Activated effector memory CD4-positive, alpha-beta T cell treated with Interleukin-2 at 50 U/mL for 16 hours (primary cell): ENCODE measurements around the gene HOXA4.

Experiments used
- DNase-seq: peaks from one replicate; pipeline ENCODE4 v3.0.0-alpha.2; 2020

HOXA4 gene

GRCh38 chr7:27131390-27131819 lies 848 bp upstream of the HOXA4 start:
- DNase-seq = no peak

GRCh38 chr7:27129729-27130539 lies 623 bp downstream of the HOXA4 start:
- DNase-seq = no peak

- DNase-seq = no peak
Measured at GRCh38 chr7:27128776-27129728, 1.5 kb downstream of the HOXA4 start.

GRCh38 chr7:27128034-27128433 lies 2.5 kb downstream of the HOXA4 start:
- no peak for DNase-seq

DNA sequence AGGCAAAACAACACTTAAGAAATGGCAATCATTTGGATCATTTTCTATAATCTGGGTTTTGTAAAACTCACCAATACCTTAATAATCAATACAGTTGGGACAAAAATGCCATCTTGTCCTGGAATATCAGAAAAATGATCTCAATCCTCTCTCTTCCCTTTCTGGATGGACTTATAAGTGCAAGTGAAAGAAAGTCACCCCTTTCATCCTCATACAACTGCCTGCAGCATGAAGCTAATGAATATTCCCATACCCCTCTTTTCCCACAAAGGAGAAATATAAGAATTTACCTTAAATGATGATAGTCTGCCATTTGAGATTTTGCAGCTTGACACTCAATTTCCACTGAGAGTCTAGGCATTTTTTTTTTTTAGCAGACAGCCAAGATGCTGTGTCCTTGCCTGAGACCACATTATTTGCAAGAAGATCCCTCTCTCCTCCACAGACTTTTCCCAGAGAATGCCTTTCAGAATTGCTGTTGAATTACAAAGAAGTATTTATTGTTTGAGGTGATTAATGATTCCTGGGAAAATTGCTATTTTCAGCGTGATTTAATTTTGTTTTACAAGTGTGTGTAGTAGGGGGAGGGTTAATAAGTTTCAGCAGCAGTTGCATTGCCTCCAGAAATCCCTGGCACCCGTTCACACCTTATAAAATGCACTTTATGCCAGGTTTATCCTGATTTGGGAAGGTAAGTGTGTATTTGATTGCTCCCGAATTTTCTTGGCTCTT lies 3.8 kb downstream of the HOXA4 start:
- DNase-seq = no peak

DNA sequence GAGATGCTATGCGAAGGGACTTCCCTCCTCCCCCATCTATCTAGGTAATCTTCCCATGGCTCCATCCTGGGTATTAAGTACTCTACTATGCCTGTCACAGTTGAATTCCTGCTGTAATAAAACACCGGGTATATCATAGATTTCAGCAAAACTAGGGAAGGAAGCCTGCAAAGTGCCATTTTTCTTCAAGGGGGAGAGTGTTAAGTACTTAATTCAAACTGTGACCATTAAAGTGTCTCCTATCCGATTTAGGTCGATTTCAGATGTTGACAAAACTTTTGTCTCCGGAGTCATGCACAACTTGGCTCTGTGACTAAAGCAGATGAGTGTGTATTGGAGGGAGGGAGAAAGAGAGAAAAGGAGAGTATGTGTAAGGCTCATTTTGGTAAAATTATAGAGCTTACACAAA lies 4.6 kb downstream of the HOXA4 start:
- no peak for DNase-seq

DNA sequence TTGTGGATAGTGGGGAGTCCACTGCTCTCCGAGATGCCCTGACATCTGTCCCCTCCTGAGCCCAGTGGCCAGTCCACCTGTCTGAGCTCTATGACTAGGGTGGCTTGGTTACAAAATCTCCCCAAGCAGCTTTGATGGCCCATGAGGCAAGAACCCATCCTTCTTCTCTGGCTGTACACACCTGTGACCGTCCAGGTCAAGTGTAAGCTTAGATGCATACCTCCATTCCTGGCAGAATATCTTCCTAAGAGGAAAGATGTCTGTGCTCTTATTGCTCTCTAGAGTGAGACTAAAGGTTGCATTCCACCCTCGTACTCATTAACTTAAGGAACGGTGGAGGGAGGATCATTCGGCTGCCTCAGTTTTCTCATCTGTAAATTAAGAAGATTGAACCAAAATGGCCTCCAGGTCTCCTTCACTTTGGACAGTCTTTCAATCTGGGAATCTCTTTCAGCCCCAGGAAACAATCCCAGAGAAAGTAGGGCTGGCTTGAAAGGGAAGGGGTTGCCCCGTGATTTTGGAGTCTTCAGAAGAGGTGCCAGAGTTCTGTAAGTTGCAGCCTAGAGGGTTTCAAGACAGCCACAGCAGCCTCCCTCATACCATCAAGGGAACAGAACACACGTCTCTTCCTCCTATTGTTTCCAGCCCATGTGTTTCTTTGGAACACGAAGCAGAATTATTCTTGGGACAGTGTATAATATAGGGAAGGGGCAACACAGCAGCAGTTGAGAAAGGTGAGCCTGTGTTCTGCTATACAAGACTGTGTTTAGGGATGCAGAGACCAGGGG lies 5.5 kb downstream of the HOXA4 start:
- DNase-seq = no peak

DNA sequence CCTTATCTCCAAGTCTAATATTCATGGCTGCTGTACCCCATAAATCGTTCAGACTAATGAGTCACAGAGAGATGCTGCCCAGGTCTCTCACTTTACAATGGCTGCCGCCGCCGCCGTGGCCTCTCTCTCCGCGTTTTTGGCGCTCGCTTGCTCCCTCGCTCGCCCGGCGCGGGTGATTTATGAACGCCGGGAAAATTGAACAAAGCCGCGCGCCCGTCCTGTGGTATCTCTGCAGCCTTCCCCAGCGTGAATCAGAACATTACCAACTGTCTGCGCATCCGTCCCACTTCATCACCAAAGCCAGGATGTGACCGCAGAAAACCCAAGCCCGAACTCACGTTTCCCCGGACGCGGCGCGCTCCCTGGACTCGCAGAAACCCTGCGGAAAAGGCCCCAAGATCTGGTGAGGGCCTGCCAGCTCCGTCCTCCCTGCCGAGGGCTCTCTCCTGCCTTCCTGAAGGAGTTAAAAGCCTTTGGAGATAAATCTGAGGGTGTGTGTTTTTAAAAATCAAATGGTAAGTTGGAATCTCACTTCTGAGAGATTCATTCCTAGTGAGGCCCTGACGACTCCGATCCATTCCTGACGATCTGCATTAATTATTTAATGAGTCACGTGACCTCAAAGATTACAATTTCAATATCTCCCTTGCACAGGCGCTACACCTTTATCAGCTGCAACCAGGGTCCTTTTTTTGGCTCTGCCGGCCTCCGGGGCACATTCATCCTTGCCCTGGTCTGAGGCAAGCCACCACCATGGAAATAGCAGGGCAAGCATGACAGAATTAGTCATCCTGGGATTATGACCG lies 6.3 kb downstream of the HOXA4 start:
- DNase-seq = no peak

DNA sequence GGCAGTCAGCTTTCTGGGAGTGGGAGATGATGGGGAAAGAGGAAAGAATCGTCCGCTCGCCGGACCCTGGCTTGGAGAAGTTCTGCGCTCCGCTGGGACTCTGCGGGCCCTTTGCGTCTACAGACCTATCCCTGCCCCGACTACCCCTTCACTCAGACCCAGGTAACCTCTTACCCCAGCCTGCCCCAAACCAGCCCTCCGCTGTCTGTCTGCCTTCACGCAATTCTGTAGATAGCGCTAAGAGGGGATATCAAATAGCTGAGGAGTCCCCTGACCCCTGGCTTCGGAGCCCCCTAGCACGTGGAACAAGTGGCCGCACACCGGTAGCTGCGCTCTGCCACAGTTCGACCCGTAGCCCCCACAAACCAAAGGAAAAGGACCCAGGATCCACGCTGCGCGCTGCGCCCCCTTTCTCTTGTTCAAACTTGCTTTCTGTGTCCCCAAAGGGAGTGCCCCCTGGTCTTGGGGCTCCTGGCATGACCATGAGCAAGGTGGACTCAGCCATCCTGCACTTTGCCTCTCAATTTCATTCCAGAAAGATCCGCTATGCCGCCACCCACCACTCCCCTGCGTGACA lies 7.0 kb downstream of the HOXA4 start:
- no peak for DNase-seq

DNA sequence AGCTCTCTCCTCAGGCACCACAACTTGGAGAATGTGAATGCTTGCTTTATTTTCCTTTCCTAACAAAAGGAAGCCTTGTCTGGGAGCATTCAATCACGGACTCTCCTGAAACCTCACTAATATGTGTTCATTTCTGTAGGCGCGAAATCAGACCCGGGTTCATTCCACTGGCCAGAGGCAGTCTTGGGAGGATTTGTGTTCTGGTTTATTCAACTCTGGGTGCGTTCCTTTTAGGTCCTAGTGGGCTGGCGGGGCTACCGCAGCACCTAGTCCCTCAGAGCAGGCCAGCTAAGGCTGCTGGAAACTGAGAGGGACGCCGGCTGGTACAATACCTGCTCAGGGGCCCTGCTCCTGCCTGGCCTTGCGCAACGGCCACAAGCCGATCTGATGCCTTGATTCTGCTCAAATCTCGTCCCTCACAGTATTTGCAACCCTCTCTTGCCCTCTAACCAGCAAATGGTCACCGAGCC lies 7.5 kb downstream of the HOXA4 start:
- DNase-seq = no peak

GRCh38 chr7:27122077-27122910 lies 8.3 kb downstream of the HOXA4 start:
- no peak for DNase-seq

DNA sequence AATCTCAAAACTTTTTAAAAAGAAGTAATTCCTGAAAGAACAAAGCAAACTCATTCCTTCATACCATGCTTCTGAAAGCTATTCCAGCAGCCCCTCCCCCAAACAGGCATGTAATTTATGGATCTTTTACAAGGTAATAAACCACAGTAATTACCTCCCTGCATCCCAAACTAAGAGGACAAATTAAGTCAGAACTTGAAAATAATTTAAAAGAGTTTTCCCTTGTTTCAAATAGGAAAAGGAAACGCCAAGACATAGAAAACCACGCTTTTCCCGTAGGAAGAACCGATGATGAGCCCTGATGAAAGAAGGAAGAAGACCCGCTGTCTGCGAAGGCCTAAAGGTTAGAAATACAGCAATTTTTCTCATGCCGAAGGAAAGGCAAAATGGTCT lies 8.9 kb downstream of the HOXA4 start:
- no peak for DNase-seq

DNA sequence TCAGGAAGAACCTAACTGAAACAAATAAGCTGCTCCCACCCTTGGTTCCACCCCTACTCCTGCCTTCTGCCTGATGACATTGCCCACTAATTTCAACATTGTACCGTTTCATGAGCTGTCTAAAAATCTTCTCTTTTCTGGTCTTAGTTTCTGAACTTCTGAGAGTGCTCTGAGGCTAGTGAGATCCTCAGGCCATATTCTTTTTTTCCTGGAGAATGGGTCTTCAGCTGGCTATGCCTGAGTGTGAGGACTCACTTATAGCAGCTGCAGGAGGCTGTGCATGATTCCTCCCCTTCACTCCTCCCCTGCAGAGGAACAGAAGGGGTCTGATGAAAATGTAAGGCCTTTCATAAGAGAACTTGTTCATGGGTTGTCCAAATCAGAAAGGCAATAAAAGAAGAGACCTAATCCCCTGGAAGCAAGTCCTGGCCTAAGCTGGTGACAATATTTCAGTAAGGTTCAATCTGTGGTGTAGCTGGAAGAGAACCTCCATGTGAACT lies 11.1 kb downstream of the HOXA4 start:
- no peak for DNase-seq

DNA sequence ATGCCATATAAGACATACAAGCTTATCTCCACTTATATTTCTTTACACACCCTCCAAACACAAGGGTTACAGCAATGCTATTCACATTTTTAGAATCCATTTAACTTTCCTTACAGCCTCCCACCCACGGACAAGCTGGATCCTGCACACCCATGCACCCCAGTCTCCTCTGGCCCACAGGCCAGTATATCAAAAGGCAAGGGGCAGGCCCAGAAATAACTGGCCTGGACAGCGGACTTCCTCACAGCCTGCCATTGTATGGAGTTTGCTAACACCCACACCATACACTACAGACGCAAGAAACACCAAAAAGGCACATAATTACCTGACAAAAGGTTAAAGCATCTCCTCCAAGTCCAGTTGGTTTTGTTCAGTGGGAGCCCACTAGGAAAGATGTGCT lies 12.0 kb downstream of the HOXA4 start:
- no peak for DNase-seq

DNA sequence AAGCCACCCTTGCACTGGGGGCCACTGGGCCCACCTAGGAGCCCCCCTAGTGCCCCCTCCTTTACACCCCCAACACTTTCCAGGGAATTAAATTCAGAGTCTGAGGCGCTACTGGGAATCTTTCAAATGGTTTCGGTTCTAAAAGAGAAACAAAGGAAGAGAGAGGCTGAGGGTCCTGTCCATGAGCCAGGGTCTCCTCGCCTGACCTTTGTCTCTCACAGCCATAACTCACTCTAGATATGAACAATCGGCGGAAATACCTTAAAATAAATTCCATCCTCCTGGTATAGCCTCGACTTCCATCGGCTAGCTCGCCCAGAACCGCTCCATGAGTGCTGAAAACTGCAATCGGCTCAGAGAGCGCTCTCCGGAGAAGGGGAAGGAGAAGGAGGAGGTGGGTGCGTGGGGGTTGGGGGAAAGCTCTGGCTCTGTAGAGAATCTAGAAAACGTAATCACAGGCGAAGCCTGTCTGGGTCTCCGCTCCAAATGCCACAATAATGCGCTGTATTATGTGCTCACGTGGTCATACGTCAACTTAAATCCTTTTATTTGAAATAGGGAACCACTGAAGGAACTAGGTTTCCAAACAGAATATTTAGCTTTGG lies 12.6 kb downstream of the HOXA4 start:
- no peak for DNase-seq

- no peak for DNase-seq
Measured at GRCh38 chr7:27116962-27117886, 13.3 kb downstream of the HOXA4 start.

DNA sequence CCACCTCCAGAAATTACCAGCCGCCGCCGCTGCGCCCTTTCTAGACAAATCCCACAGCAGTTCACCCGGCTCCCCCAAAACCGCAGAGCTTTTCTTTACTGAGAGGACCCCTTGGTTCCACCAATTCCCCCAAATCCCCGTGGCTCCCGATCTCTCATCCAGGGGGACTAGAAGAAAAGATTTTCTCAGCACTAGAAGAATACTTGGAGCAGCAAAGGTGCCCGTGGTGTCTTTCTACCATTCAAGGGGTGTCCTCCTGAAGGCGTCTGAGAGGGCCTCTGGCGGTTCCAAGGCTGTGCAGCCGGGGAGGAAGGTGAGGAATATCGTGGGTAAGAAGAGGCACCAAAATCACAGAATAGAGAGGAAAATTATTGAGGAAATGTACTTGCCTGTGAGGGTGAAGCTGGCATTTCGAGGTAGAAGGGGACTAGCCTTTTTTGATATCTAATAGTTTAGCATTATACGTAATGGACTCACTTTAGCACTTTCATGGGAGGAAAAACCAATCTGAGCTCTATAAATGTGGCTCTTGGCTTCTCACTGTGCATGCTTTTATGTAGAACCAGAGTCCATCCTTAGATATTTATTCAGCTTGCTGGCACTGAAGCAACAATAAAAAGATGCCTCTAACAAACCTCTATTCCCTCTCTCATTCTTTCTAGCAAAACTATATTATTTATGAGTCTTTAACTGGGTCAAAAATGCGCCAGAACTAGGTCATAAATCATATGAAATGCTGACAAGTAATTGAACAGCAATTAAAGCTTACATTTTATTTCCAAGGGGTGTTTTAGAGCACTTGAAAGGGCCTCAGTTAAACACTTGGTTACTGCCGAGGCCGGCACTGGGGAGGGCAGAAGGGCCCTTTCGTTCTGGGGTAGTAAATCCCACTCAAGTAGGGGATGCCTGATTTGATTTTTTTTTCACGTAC lies 14.3 kb downstream of the HOXA4 start:
- DNase-seq = no peak
